Spinal cord (tissue), 10 donors: ENCODE measurements around the gene VPS4A. TPM values are rescaled to one million over a fixed set of nuclear protein-coding genes. Genes with fewer than 3 reads are reported as not detected.

ENCODE experiments used
- DNase-seq, 6 donors: peaks; one replicate each; pipeline versions ENCODE4 v3.0.0 to v3.0.0-alpha.2; 2013 to 2015; ENCODE audit warnings: low spot score in 6 of 6, low read depth in 4 of 6
- H3K27ac ChIP-seq: one replicate; pipeline ENCODE4 v1.5.1; 2013; ENCODE audit warnings: low read depth, low read length, control low read depth
- H3K27me3 ChIP-seq: one replicate; pipeline ENCODE4 v1.6.1; 2013; ENCODE audit warnings: low read length; ENCODE audit not compliant: control insufficient read depth, insufficient read depth
- H3K36me3 ChIP-seq: one replicate; pipeline ENCODE4 v1.6.1; 2013; ENCODE audit warnings: low read length; ENCODE audit not compliant: control insufficient read depth, insufficient read depth
- H3K4me1 ChIP-seq: one replicate; pipeline ENCODE4 v1.6.1; 2013; ENCODE audit warnings: low read length; ENCODE audit not compliant: control insufficient read depth, insufficient read depth
- H3K4me3 ChIP-seq: one replicate; pipeline ENCODE4 v1.5.1; 2013; ENCODE audit warnings: low read depth, low read length, control low read depth
- H3K9me3 ChIP-seq: one replicate; pipeline ENCODE4 v1.6.1; 2013; ENCODE audit warnings: low read length; ENCODE audit not compliant: control insufficient read depth, insufficient read depth
- WGBS: methylation state at CpG from one replicate; pipeline ENCODE4 v1.1.5; 2013; ENCODE audit warnings: missing lambda C conversion rate; ENCODE audit not compliant: insufficient coverage; 5-methylcytosine and 5-hydroxymethylcytosine counted together
- long read RNA-seq, 4 donors: transcript quantifications; one replicate each; lab custom pipeline, GENCODE V29; 2026
- polyA plus RNA-seq, 2 donors: library from polyadenylated mRNA; unstranded; fragments of 120-200 nt; gene quantifications; one replicate each; pipeline ENCODE4 v1.2.1, GENCODE V29; 2013; ENCODE audit not compliant: insufficient read length in 2 of 2
- total RNA-seq, 2 donors: library from RNA; depleted of rRNA in 1 of 2; stranded (reverse); fragments of 120-200 nt in 1 of 2; fragments of >200 nt in 1 of 2; gene quantifications; one replicate each; pipeline versions ENCODE4 v1.2.3 to v1.2.4, GENCODE V29; 2013 to 2014
- donor health status: healthy.

VPS4A gene
- total RNA-seq = 10 to 100 TPM; 23.3 to 30.4 TPM
- 10 to 100 TPM; 60.8 to 76.2 TPM for polyA plus RNA-seq
- long read RNA-seq, donor 1, full-length matches to known transcripts = 41 of 135 reads
- long read RNA-seq, donor 1, partial matches to known transcripts = 94 of 135 reads
- long read RNA-seq, donor 1, other reads (novel, unspliced or antisense) = 0 of 135 reads
- long read RNA-seq, donor 2, full-length matches to known transcripts = 21 of 31 reads
- long read RNA-seq, donor 2, partial matches to known transcripts = 10 of 31 reads
- long read RNA-seq, donor 2, other reads (novel, unspliced or antisense) = 0 of 31 reads
- long read RNA-seq, donor 3, full-length matches to known transcripts = 26 of 51 reads
- long read RNA-seq, donor 3, partial matches to known transcripts = 25 of 51 reads
- long read RNA-seq, donor 3, other reads (novel, unspliced or antisense) = 0 of 51 reads
- long read RNA-seq, donor 4, full-length matches to known transcripts = 16 of 46 reads
- long read RNA-seq, donor 4, partial matches to known transcripts = 30 of 46 reads
- long read RNA-seq, donor 4, other reads (novel, unspliced or antisense) = 0 of 46 reads

- Histone ChIP-seq H3K4me3 (peak within 1 kb of the TSS; percentile 56), H3K27ac (peak within 1 kb of the TSS; percentile 89), H3K9me3 (no peaks in the 10 kb centered on the region), H3K36me3 (peaks cover 25% of the 10 kb centered on the region), H3K4me1 (peaks cover 28% of the 10 kb centered on the region), H3K27me3 (no peaks in the 10 kb centered on the region)
- peak; percentile 87 to 99 (median 92) for DNase-seq
- 9% methylated on average over 59 of the region's 70 CpGs for WGBS
Observed at GRCh38 chr16:69310653-69311532, at the start of gene VPS4A. VPS4A (plus strand) TSS chr16:69311350; CDS start chr16:69311512, 162 bp downstream.

- no peak overlapping the region for H3K27ac ChIP-seq
- DNase-seq = no peak
- no peaks in the 10 kb centered on the region for H3K4me1 ChIP-seq
- H3K9me3 ChIP-seq = no peaks in the 10 kb centered on the region
- H3K36me3 ChIP-seq = peaks cover 3% of the 10 kb centered on the region
- no peaks in the 10 kb centered on the region for H3K27me3 ChIP-seq
- no CpG with 5 or more reads among the region's 4 CpGs for WGBS
- H3K4me3 ChIP-seq = no peak overlapping the region
Observed at GRCh38 chr16:69266334-69267063, 44.7 kb upstream of the VPS4A start.

GRCh38 chr16:69267633-69268032 is 43.5 kb upstream of the VPS4A start:
- WGBS = 100% methylated on average over 1 of the region's 4 CpGs
- Histone ChIP-seq H3K4me1 (no peaks in the 10 kb centered on the region), H3K9me3 (no peaks in the 10 kb centered on the region), H3K4me3 (no peak overlapping the region), H3K27ac (no peak overlapping the region), H3K36me3 (peaks cover 3% of the 10 kb centered on the region), H3K27me3 (no peaks in the 10 kb centered on the region)
- DNase-seq = no peak

GRCh38 chr16:69270395-69270794 is 40.8 kb upstream of the VPS4A start:
- Histone ChIP-seq H3K4me1 (no peaks in the 10 kb centered on the region), H3K27me3 (no peaks in the 10 kb centered on the region), H3K4me3 (no peak overlapping the region), H3K27ac (no peak overlapping the region), H3K9me3 (no peaks in the 10 kb centered on the region), H3K36me3 (no peaks in the 10 kb centered on the region)
- no CpG with 5 or more reads among the region's 3 CpGs for WGBS
- no peak for DNase-seq

GRCh38 chr16:69270831-69271230 is 40.3 kb upstream of the VPS4A start:
- H3K27me3 ChIP-seq = no peaks in the 10 kb centered on the region
- no CpG with 5 or more reads among the region's 2 CpGs for WGBS
- H3K4me1 ChIP-seq = no peaks in the 10 kb centered on the region
- no peak overlapping the region for H3K27ac ChIP-seq
- no peaks in the 10 kb centered on the region for H3K9me3 ChIP-seq
- H3K36me3 ChIP-seq = no peaks in the 10 kb centered on the region
- no peak for DNase-seq
- no peak overlapping the region for H3K4me3 ChIP-seq

- no peak overlapping the region for H3K4me3 ChIP-seq
- H3K27ac ChIP-seq = no peak overlapping the region
- peak in 1 of 6 donors; percentile 6 for DNase-seq
- no peaks in the 10 kb centered on the region for H3K27me3 ChIP-seq
- WGBS = no CpG with 5 or more reads among the region's 4 CpGs
- H3K4me1 ChIP-seq = no peaks in the 10 kb centered on the region
- no peaks in the 10 kb centered on the region for H3K36me3 ChIP-seq
- no peaks in the 10 kb centered on the region for H3K9me3 ChIP-seq
Observed at GRCh38 chr16:69273009-69273408, 38.1 kb upstream of the VPS4A start.

- Histone ChIP-seq H3K4me1 (no peaks in the 10 kb centered on the region), H3K27me3 (no peaks in the 10 kb centered on the region), H3K27ac (no peak overlapping the region), H3K36me3 (no peaks in the 10 kb centered on the region), H3K4me3 (no peak overlapping the region), H3K9me3 (no peaks in the 10 kb centered on the region)
- WGBS = 100% methylated on average over 2 of the region's 4 CpGs
- DNase-seq = no peak
Observed at GRCh38 chr16:69274699-69275235, 36.4 kb upstream of the VPS4A start.

GRCh38 chr16:69276148-69277115 is 34.7 kb upstream of the VPS4A start:
- Histone ChIP-seq H3K27ac (peak overlapping the region; percentile 29), H3K9me3 (no peaks in the 10 kb centered on the region), H3K4me1 (no peaks in the 10 kb centered on the region), H3K27me3 (no peaks in the 10 kb centered on the region), H3K36me3 (no peaks in the 10 kb centered on the region), H3K4me3 (no peak overlapping the region)
- peak in 2 of 6 donors; percentile 54 to 67 for DNase-seq
- no CpG with 5 or more reads among the region's 7 CpGs for WGBS
